ENCODE measurements around the gene CASKIN1.
"Not testable (repeated sequence)": the region's sequence is repeated elsewhere in the genome, so short reads cannot be mapped to it uniquely, and the experiment has no call there.

Gene CASKIN1

GRCh38 chr16:2210009-2210332 is 13.6 kb upstream of the CASKIN1 start:
- no peak for DNase-seq

GRCh38 chr16:2209258-2210008 is 13.0 kb upstream of the CASKIN1 start:
- no peak for DNase-seq

GRCh38 chr16:2208772-2209171 is 12.4 kb upstream of the CASKIN1 start:
- no peak for DNase-seq

GRCh38 chr16:2208308-2208707 is 11.9 kb upstream of the CASKIN1 start:
- DNase-seq: no peak

GRCh38 chr16:2207872-2208271 is 11.5 kb upstream of the CASKIN1 start:
- DNase-seq: no peak

- no peak for DNase-seq
These were observed 10.5 kb upstream of the CASKIN1 start for GRCh38 chr16:2206780-2207433.

GRCh38 chr16:2206420-2206779 is 10.0 kb upstream of the CASKIN1 start:
- no peak for DNase-seq

- DNase-seq: no peak
These were observed 9.5 kb upstream of the CASKIN1 start for GRCh38 chr16:2205967-2206313.

GRCh38 chr16:2205104-2205966 is 8.9 kb upstream of the CASKIN1 start, which contains the start of gene MLST8:
MLST8 (plus strand) TSS chr16:2205454; CDS start chr16:2206086, 632 bp downstream.
- DNase-seq: peak; percentile 93

GRCh38 chr16:2204416-2205103 is 8.2 kb upstream of the CASKIN1 start:
- DNase-seq: no peak

- not testable (repeated sequence) for DNase-seq
These were observed 6.8 kb upstream of the CASKIN1 start for GRCh38 chr16:2203119-2203688.

GRCh38 chr16:2200313-2200712 is 3.9 kb upstream of the CASKIN1 start:
- no peak for DNase-seq

- no peak for DNase-seq
These were observed 3.3 kb upstream of the CASKIN1 start for GRCh38 chr16:2199621-2200139.

- no peak for DNase-seq
These were observed 2.7 kb upstream of the CASKIN1 start for GRCh38 chr16:2199095-2199494.

- DNase-seq: no peak
These were observed 1.9 kb upstream of the CASKIN1 start for GRCh38 chr16:2198283-2198682.

- no peak for DNase-seq
These were observed 1.4 kb upstream of the CASKIN1 start for GRCh38 chr16:2197765-2198164.

- no peak for DNase-seq
These were observed 641 bp upstream of the CASKIN1 start for GRCh38 chr16:2196981-2197511.

- DNase-seq: no peak
These were observed 863 bp downstream of the CASKIN1 start for GRCh38 chr16:2195322-2196161.

GRCh38 chr16:2194852-2195321 is 1.5 kb downstream of the CASKIN1 start:
- peak; percentile 56 for DNase-seq

GRCh38 chr16:2194166-2194834 is 2.1 kb downstream of the CASKIN1 start:
- DNase-seq: no peak

GRCh38 chr16:2191446-2191706 is 5.0 kb downstream of the CASKIN1 start:
- DNase-seq: no peak
